ENCODE data around the gene DLGAP1. TPM values are rescaled to one million over a fixed set of nuclear protein-coding genes. Genes with fewer than 3 reads are reported as not detected.

DLGAP1 gene
- total and polyA plus RNA-seq, 5 experiments from 2014 or later: not detected

- H3K36me3 Mint-ChIP-seq: no peaks in the 10 kb centered on the region
- DNase-seq: no peak
- no peak overlapping the region for H3K27ac Mint-ChIP-seq
- POLR2A ChIA-PET: no interaction called here
- ATAC-seq: no peak
- H3K4me1 Mint-ChIP-seq: peaks cover 0 to 3% (median 0%) of the 10 kb centered on the region in 4 donors
- peaks cover 2 to 20% (median 14%) of the 10 kb centered on the region in 5 donors for H3K27me3 Mint-ChIP-seq
- H3K4me3 Mint-ChIP-seq: no peak overlapping the region
- H3K9me3 Mint-ChIP-seq: no peaks in the 10 kb centered on the region
Observed at GRCh38 chr18:3819961-3820360, 635.1 kb downstream of the DLGAP1 start.

GRCh38 chr18:3816610-3817363 lies 638.3 kb downstream of the DLGAP1 start:
- Mint-ChIP-seq H3K4me1 (peaks cover 0 to 3% (median 0%) of the 10 kb centered on the region in 4 donors), H3K27me3 (peaks cover 2 to 20% (median 16%) of the 10 kb centered on the region in 5 donors), H3K9me3 (no peaks in the 10 kb centered on the region), H3K4me3 (no peak overlapping the region), H3K27ac (no peak overlapping the region), H3K36me3 (no peaks in the 10 kb centered on the region)
- POLR2A ChIA-PET: no interaction called here
- no peak for DNase-seq
- ATAC-seq: no peak

- DNase-seq: no peak
- no peak overlapping the region for H3K27ac Mint-ChIP-seq
- H3K4me3 Mint-ChIP-seq: no peak overlapping the region
- peaks cover 2 to 20% (median 16%) of the 10 kb centered on the region in 5 donors for H3K27me3 Mint-ChIP-seq
- no peaks in the 10 kb centered on the region for H3K36me3 Mint-ChIP-seq
- ATAC-seq: no peak
- H3K9me3 Mint-ChIP-seq: no peaks in the 10 kb centered on the region
- H3K4me1 Mint-ChIP-seq: peaks cover 0 to 3% (median 0%) of the 10 kb centered on the region in 4 donors
- POLR2A ChIA-PET: no interaction called here
Observed at GRCh38 chr18:3815991-3816390, 639.1 kb downstream of the DLGAP1 start.

- POLR2A ChIA-PET: no interaction called here
- no peak for ATAC-seq
- no peak overlapping the region for H3K27ac Mint-ChIP-seq
Observed at GRCh38 chr18:3814816-3815215, 640.3 kb downstream of the DLGAP1 start.

GRCh38 chr18:3810296-3810695 lies 644.8 kb downstream of the DLGAP1 start:
- POLR2A ChIA-PET: no interaction called here
- H3K27me3 Mint-ChIP-seq: peaks cover 0 to 8% (median 3%) of the 10 kb centered on the region in 5 donors
- no peaks in the 10 kb centered on the region for H3K4me1 Mint-ChIP-seq
- DNase-seq (no peak), ATAC-seq (no peak)
- H3K36me3 Mint-ChIP-seq: no peaks in the 10 kb centered on the region
- H3K9me3 Mint-ChIP-seq: no peaks in the 10 kb centered on the region
- H3K4me3 Mint-ChIP-seq: no peak overlapping the region
- no peak overlapping the region for H3K27ac Mint-ChIP-seq

More at GRCh38 chr18:3814816-3815215, 640.3 kb downstream of the DLGAP1 start:
- no peak overlapping the region for H3K4me3 Mint-ChIP-seq
- no peaks in the 10 kb centered on the region for H3K36me3 Mint-ChIP-seq
- H3K27me3 Mint-ChIP-seq: peaks cover 0 to 13% (median 12%) of the 10 kb centered on the region in 5 donors
- no peak for DNase-seq
- no peaks in the 10 kb centered on the region for H3K4me1 Mint-ChIP-seq
- no peaks in the 10 kb centered on the region for H3K9me3 Mint-ChIP-seq

GRCh38 chr18:3808985-3809780 lies 645.9 kb downstream of the DLGAP1 start:
- Mint-ChIP-seq H3K27ac (no peak overlapping the region), H3K36me3 (no peaks in the 10 kb centered on the region), H3K27me3 (peaks cover 0 to 5% (median 0%) of the 10 kb centered on the region in 5 donors), H3K4me1 (no peaks in the 10 kb centered on the region), H3K4me3 (no peak overlapping the region), H3K9me3 (no peaks in the 10 kb centered on the region)
- DNase-seq (no peak), ATAC-seq (no peak)
- POLR2A ChIA-PET: no interaction called here

GRCh38 chr18:3806656-3807055 lies 648.5 kb downstream of the DLGAP1 start:
- no peaks in the 10 kb centered on the region for H3K4me1 Mint-ChIP-seq
- H3K4me3 Mint-ChIP-seq: no peak overlapping the region
- ATAC-seq (no peak), DNase-seq (no peak)
- H3K36me3 Mint-ChIP-seq: no peaks in the 10 kb centered on the region
- no peak overlapping the region for H3K27ac Mint-ChIP-seq
- no peaks in the 10 kb centered on the region for H3K9me3 Mint-ChIP-seq
- POLR2A ChIA-PET: no interaction called here
- peaks cover 0 to 5% (median 0%) of the 10 kb centered on the region in 5 donors for H3K27me3 Mint-ChIP-seq

GRCh38 chr18:3804336-3804735 lies 650.8 kb downstream of the DLGAP1 start:
- Mint-ChIP-seq H3K4me1 (no peaks in the 10 kb centered on the region), H3K4me3 (no peak overlapping the region), H3K27me3 (peaks cover 0 to 3% (median 3%) of the 10 kb centered on the region in 5 donors), H3K9me3 (no peaks in the 10 kb centered on the region), H3K36me3 (no peaks in the 10 kb centered on the region), H3K27ac (no peak overlapping the region)
- POLR2A ChIA-PET: no interaction called here
- DNase-seq (no peak), ATAC-seq (no peak)

GRCh38 chr18:3803350-3803749 lies 651.8 kb downstream of the DLGAP1 start:
- no peaks in the 10 kb centered on the region for H3K36me3 Mint-ChIP-seq
- no peak for DNase-seq
- H3K27me3 Mint-ChIP-seq: peaks cover 0 to 3% (median 0%) of the 10 kb centered on the region in 5 donors
- POLR2A ChIA-PET: no interaction called here
- H3K4me1 Mint-ChIP-seq: no peaks in the 10 kb centered on the region
- no peak overlapping the region for H3K27ac Mint-ChIP-seq
- no peaks in the 10 kb centered on the region for H3K9me3 Mint-ChIP-seq
- no peak overlapping the region for H3K4me3 Mint-ChIP-seq
- no peak for ATAC-seq

GRCh38 chr18:3799515-3799914 lies 655.6 kb downstream of the DLGAP1 start:
- POLR2A ChIA-PET: no interaction called here
- no peaks in the 10 kb centered on the region for H3K9me3 Mint-ChIP-seq
- no peaks in the 10 kb centered on the region for H3K36me3 Mint-ChIP-seq
- H3K4me1 Mint-ChIP-seq: no peaks in the 10 kb centered on the region
- no peak overlapping the region for H3K4me3 Mint-ChIP-seq
- DNase-seq: no peak
- peaks cover 3 to 17% (median 7%) of the 10 kb centered on the region in 5 donors for H3K27me3 Mint-ChIP-seq
- no peak for ATAC-seq
- H3K27ac Mint-ChIP-seq: no peak overlapping the region

- no peaks in the 10 kb centered on the region for H3K36me3 Mint-ChIP-seq
Observed at GRCh38 chr18:3798032-3798431, 657.1 kb downstream of the DLGAP1 start.

GRCh38 chr18:3796434-3796833 lies 658.7 kb downstream of the DLGAP1 start:
- H3K4me1 Mint-ChIP-seq: no peaks in the 10 kb centered on the region
- no peak overlapping the region for H3K4me3 Mint-ChIP-seq
- no peak for ATAC-seq
- H3K9me3 Mint-ChIP-seq: no peaks in the 10 kb centered on the region
- H3K27me3 Mint-ChIP-seq: peaks cover 5 to 28% (median 9%) of the 10 kb centered on the region in 5 donors
- no peak for DNase-seq
- H3K27ac Mint-ChIP-seq: no peak overlapping the region
- POLR2A ChIA-PET: no interaction called here
- no peaks in the 10 kb centered on the region for H3K36me3 Mint-ChIP-seq

More at GRCh38 chr18:3798032-3798431, 657.1 kb downstream of the DLGAP1 start:
- DNase-seq (no peak), ATAC-seq (no peak)
- no peak overlapping the region for H3K4me3 Mint-ChIP-seq
- H3K9me3 Mint-ChIP-seq: no peaks in the 10 kb centered on the region
- H3K4me1 Mint-ChIP-seq: no peaks in the 10 kb centered on the region
- no peak overlapping the region for H3K27ac Mint-ChIP-seq
- peaks cover 5 to 28% (median 9%) of the 10 kb centered on the region in 5 donors for H3K27me3 Mint-ChIP-seq
- POLR2A ChIA-PET: no interaction called here

GRCh38 chr18:3794537-3795348 lies 660.4 kb downstream of the DLGAP1 start:
- H3K27me3 Mint-ChIP-seq: peaks cover 5 to 24% (median 9%) of the 10 kb centered on the region in 5 donors
- POLR2A ChIA-PET: no interaction called here
- no peaks in the 10 kb centered on the region for H3K9me3 Mint-ChIP-seq
- H3K4me3 Mint-ChIP-seq: no peak overlapping the region
- ATAC-seq (no peak), DNase-seq (no peak)
- H3K36me3 Mint-ChIP-seq: no peaks in the 10 kb centered on the region
- no peaks in the 10 kb centered on the region for H3K4me1 Mint-ChIP-seq
- H3K27ac Mint-ChIP-seq: no peak overlapping the region
